NOMO-1 treated with DMSO at 0.1 percent for 48 hours (cell line): ENCODE data around the gene AURKAIP1.
A peak's percentile ranks its signal among the peaks of the same experiment; 100 is the strongest.

Experiments
- DNase-seq: peaks from one replicate; lab custom pipeline; 2025; ENCODE audit not compliant: unreplicated experiment; lab: John Stamatoyannopoulos, UW

The AURKAIP1 gene

GRCh38 chr1:1361982-1362423 is 13.0 kb downstream of the AURKAIP1 start:
- no peak for DNase-seq

- DNase-seq = no peak
These were observed 13.6 kb downstream of the AURKAIP1 start for GRCh38 chr1:1361233-1361981.

- DNase-seq = no peak
These were observed 14.4 kb downstream of the AURKAIP1 start for GRCh38 chr1:1360506-1361169.

GRCh38 chr1:1359664-1360468 is 15.1 kb downstream of the AURKAIP1 start:
- no peak for DNase-seq

- DNase-seq = no peak
These were observed 15.7 kb downstream of the AURKAIP1 start for GRCh38 chr1:1359308-1359663.

GRCh38 chr1:1358433-1359271 is 16.4 kb downstream of the AURKAIP1 start, which contains the start of gene MXRA8:
Gene MXRA8 (minus strand): TSS chr1:1358555. CDS start chr1:1358504, 51 bp downstream.
- DNase-seq = no peak

DNA sequence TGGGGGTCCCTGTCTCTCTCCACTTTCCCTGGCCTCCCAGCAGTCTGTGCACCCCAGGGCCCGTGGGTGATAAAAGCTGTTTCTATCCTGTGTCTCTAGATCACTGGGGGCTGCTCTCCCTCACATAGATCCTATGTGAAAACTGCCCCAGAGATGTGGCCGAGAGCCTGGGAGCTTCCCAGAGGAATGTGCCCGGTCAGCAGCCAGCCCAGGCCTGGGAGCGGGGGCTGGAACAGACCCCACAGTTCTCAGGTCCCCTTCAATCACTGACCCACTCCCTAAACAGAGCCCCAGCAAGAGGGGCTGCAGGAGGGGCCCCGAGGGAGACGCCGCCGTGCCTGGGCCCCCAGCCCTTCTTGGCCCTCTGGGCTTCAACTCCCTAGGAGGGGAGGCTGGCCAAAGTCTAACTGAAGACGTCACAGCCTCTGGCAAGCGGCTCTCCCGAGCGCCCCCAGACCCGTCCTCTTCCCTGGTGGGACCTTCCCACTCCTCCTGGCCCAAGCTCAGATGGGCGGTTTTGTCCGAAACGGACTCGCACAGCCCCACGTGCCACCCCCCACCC is 17.1 kb downstream of the AURKAIP1 start:
- DNase-seq = no peak

GRCh38 chr1:1356796-1357401 is 18.1 kb downstream of the AURKAIP1 start:
- no peak for DNase-seq

DNA sequence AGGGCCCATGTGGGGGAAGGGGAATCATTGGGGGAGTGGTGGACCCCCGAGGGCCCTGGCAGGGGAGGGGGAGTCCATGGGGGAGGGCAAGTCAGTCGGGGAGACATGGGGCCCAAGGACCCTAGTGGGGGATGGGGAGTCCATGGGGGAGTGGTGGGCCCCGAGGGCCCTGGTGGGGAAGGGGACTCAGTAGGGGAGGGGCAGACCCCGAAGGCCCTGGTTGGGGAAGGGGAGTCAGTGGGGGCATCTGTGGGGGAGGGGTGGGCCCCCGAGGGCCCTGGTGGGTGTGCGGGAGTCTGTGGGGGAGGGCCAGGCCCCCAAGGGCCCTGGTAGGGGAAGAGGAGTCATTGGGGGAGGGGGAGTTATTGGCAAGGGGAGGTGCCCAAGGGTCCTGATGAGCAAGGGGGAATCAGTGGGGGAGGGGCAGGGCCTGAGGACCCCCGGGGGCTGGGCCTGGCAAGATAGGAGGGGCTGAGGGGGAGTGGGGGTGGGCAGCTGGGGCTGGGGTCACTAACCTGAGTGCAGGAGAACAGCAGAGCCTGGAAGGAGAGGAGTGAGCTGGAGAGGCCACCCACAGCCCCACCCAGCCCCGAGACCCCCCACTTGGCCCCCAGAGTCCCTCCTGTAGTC is 18.7 kb downstream of the AURKAIP1 start:
- DNase-seq = no peak

DNA sequence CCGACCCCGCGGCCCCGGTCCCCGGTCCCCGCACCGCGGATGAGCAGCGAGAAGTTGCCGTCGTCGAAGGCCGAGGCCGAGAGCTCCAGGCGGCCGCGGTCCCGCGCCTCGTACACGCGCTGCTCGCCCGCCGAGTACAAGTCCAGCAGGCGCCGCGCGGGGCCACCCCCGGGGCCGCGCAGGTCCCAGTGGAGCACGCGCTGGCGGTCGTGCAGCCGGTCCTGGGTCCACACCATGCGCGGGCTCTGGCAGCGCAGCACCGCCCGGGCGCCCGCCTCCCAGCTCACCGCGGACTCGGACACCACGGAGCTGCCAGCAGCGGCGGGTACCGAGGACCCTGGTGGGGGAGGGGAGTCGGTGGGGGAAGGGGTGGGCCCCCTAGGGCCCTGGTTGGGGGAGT is 19.6 kb downstream of the AURKAIP1 start:
- DNase-seq = peak; percentile 32

GRCh38 chr1:1354271-1355247 is 20.4 kb downstream of the AURKAIP1 start:
- DNase-seq = no peak

GRCh38 chr1:1353389-1354151 is 21.4 kb downstream of the AURKAIP1 start:
- no peak for DNase-seq

- no peak for DNase-seq
These were observed 22.1 kb downstream of the AURKAIP1 start for GRCh38 chr1:1352786-1353388.

- DNase-seq = no peak
These were observed 23.2 kb downstream of the AURKAIP1 start for GRCh38 chr1:1351511-1352427.

GRCh38 chr1:1349256-1350012 is 25.6 kb downstream of the AURKAIP1 start, which contains the start of gene DVL1:
Gene DVL1 (minus strand): TSS chr1:1349418. CDS start chr1:1349065, 353 bp downstream.
- peak; percentile 46 for DNase-seq
